HG02588 (cell line): Measurements from ENCODE around the gene PELI2.

Source experiments
- ATAC-seq: cut with Tn5 transposase; IDR thresholded peaks from one replicate; pipeline ENCODE4 v1.9.1; 2021; ENCODE audit warnings: mild to moderate bottlenecking, moderate library complexity; ENCODE audit not compliant: unreplicated experiment

PELI2 gene

DNA sequence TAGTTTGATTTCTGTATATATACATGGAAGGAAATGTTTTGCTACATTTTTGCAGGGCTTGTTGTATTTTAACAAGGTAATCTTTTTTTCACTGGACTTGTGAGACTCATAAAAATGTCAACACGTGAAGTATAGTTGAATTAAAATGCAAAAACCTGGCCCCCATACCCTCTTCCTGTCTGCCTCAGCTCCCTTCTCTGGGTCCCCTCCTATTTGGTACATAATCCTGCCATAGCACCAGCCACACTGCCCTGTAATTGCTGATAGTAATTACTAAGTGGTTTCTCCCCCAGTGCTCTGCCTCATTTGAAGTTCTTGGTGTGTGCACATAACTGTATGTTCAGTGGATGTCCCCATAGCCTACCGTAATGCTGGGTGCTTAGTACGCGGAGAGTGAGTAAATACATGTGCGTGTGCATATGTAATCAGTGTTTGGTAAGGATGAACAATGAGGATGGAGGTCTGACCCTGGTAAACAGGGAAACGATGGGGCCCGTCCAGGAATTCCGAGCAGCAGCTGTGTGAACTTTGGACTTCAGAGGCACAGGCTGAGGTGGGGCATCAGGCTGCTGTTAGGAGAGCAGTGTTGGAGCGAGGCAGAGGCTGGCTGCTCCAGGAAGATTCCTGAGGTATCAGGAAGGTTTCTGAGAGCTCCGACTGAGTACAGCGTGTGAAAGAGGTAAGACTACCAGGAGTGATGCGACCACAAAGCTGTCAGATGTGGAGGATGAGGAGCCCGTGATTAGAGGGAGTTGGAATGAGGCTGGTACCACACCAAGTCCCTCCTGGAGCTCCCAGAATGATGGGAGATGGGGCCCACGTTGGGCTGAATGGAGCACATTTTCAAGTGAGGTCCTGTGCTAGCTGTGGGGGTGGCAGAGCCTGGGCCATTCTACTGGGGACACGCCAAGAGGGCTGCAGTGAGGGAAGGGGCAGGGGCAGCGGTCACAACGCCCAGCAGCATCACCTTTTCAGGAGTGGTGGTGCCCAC, 106.8 kb downstream of the PELI2 start:
- ATAC-seq, result no peak

- no peak for ATAC-seq
These were observed 117.2 kb downstream of the PELI2 start for GRCh38 chr14:56235388-56235787.

- no peak for ATAC-seq
These were observed 119.2 kb downstream of the PELI2 start for GRCh38 chr14:56237398-56237797.

GRCh38 chr14:56241461-56241860, 123.2 kb downstream of the PELI2 start:
- ATAC-seq, result no peak

DNA sequence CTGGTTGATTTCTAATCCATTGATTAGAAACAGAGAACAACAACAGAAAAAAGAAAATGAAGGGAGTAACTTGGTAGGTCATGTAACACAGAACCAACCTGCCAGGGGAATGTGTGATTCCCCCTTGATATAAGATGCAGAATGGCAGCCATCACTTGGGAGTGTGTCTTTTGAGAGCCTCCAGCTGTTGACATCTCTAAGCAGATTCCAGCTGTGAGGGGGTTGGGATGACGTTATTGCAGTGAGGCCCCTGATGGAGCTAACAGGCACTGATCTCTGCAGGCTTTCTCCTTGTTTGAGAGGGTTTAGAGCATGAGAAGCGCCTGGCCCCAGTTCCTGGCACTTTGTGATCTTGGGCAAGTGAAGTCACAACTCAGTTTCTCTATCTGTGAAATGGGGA, 124.9 kb downstream of the PELI2 start:
- no peak for ATAC-seq

GRCh38 chr14:56244138-56244789, 126.1 kb downstream of the PELI2 start:
- ATAC-seq, result no peak

- no peak for ATAC-seq
These were observed 129.4 kb downstream of the PELI2 start for GRCh38 chr14:56247495-56248200.

- ATAC-seq, result no peak
These were observed 130.2 kb downstream of the PELI2 start for GRCh38 chr14:56248442-56248841.

DNA sequence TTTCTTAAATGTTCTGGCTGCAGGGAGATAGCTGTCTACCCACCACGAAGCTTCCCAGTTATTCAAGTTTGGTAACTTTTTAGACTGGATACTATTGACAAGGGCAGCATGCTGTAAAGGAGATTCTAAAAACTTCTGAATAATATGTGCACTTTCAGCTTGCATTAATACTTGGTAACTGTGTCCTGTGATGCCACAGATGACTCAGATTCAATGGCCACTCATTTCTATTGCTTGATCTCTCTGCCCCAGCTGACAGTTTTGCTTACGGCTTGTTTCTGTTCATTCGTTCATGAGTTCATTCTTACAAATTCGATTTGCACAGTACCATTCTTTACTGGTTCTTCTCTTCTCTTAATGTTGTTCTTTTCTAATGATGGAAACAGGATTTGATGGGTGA, 142.8 kb downstream of the PELI2 start:
- ATAC-seq, result no peak

GRCh38 chr14:56262530-56262929, 144.3 kb downstream of the PELI2 start:
- no peak for ATAC-seq

DNA sequence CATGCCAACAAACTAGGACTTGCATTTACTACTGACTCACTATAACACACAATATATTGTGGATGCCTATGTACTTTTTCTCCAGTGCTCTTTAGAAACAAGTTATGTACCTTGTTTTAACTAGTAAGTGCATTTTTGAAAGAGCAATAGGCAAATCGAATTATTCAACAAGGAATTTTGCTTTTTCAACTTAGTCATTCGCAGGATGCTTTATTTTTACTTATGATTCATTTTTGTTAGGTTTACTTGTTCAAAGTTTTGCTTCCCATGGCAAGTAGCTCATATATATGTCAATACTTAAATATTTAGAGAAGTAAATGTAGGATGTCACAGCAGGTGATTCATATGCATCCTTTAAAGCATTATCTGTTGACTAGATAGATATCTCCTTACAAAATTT, 149.8 kb downstream of the PELI2 start:
- no peak for ATAC-seq

DNA sequence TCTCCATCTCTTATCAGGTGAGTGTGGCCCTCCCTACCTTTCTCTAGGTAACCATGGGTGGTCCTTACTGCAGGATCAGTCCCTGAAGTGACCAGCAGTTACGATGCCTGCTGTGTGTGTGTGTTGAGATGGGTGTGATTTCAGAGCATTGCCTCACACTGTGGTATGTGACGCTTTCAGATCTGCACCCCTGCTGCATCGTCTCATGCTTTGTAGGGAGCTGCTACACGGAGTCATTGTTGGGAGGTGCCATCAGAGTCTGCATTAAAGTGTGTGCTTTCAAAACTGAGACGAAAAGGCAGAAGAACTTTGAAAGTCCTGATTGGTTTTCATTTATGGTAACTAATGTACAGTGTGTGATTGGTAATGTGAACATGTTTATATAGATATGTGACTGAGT, 150.5 kb downstream of the PELI2 start:
- no peak for ATAC-seq

- ATAC-seq, result no peak
These were observed 152.7 kb downstream of the PELI2 start for GRCh38 chr14:56270921-56271320.

DNA sequence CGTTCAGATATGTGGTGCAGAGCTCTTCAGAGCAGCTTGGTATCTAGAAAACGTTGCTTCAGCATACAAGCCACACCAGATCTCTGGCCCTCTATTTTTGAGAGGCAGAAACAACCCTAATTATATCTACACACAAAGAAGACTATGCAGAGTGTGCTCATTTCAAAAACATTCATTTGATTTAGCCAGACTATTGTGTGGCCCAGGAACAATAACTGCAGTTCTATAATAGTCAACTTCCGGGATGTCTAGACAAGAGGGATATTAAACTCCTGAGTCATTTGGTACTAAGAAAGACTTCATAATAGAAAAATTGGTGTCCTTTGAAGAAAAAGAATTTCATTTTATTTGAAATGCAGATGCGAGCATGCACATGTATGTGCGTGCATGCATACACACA, 153.8 kb downstream of the PELI2 start:
- no peak for ATAC-seq

DNA sequence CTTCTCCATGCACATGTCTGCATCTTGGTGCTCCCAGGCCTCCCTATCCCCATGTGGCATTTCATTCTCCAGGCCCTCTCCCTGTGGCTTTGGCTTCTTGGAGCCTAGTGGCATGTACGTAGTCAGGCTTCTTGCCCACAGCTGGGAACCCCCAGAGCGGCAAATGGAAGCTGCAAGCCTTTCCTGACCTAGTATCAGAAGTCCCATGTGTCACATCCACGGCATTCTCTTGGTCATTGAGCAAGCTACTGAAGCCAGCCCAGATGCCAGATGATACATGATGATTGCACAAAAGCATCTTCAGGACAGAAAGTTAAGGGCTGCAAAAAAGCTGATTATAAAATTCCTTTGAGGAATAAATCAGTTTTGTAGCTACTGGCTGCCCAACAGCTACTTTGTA, 154.9 kb downstream of the PELI2 start:
- no peak for ATAC-seq

DNA sequence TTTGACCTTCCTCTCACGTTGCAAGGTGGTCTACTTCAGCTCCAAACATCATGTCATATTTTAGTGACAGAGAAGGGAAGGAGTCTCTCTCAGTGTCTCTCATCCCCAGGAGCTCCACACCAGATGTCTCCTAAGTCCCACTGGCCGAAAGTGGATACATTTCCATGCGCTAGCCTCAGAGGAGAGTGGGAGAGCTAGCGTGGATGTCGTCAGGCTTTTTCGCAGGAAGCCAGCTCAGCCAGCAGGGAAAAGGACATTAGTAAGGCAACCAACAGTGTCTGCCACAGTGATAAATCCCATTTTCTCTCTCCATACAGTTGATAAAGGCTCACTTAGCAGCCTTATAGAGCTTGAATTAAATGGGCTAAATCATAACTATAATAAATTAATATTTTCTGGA, 155.7 kb downstream of the PELI2 start:
- ATAC-seq, result no peak

DNA sequence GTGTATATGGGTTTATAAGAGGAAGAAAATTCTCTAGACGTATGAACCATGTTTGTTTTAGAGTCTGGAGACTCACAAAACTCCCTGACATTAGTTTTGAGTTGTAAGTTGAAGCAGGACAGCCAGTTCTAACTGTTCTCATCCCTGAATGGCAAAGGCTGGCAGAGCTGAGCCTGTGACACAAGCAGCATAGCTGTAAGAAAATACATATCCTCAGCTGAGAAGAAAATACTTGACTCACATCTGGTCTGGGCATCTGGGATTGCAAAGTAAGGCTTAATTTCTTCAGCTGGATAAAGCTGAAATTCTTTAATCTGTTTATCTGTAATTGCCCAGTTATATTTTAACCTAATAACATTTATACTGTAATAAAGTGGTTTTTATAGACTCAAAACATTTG, 156.3 kb downstream of the PELI2 start:
- no peak for ATAC-seq

DNA sequence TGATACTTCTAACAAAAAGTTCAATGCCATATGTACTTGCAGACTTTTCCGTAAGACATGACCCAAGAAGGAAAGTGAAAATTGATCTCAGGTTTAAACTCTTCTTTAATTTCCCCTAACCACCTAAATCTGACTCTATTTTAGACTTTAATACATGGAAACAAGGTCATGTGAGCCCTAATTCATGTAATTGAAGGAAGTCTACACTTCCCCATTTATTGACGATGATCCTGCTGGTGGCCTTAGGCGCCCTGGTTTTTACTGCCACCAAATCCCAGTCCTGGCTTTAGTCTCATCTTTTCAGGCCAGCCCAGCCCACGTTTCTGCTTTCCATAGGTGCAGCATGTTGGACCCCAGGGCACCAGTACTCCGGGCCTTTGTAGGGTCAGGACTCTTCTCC, 157.9 kb downstream of the PELI2 start:
- no peak for ATAC-seq

- no peak for ATAC-seq
These were observed 160.2 kb downstream of the PELI2 start for GRCh38 chr14:56278383-56278782.

- ATAC-seq, result no peak
These were observed 162.6 kb downstream of the PELI2 start for GRCh38 chr14:56280843-56281242.

DNA sequence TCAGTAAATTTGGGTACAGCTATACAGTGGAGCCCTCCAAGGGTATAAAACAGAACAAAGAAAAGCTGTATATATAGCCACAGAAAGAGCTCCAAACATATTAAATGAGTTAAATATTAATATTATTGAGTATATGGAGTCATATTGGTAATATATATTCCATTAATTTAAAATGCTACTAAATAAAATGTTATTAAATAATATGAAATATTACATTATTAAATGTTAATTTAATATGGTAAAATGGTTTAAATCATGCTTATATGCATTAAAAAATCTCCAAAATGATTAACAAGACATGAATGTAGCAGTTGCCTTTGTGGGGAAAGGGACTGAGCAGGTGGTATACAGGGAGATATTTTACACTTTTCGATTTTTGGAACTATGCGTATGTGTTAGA, 164.0 kb downstream of the PELI2 start:
- no peak for ATAC-seq

- no peak for ATAC-seq
These were observed 166.4 kb downstream of the PELI2 start for GRCh38 chr14:56284641-56285040.
